Right lobe of liver (tissue), 6 donors: ENCODE results near the gene TPRN. TPM values are rescaled to one million over a fixed set of nuclear protein-coding genes. Genes with fewer than 3 reads are reported as not detected.
A peak's percentile ranks its signal among the peaks of the same experiment; 100 is the strongest.
"Not testable (repeated sequence)": the region's sequence is repeated elsewhere in the genome, so short reads cannot be mapped to it uniquely, and the experiment has no call there.

Experiments used
- ATAC-seq, 4 donors: fragments of 200-7000 bp; cut with Tn5 transposase; one replicate each; pipeline ENCODE4 v1.9.1; 2020; ENCODE audit warnings: mild to moderate bottlenecking in 4 of 4, moderate library complexity in 4 of 4
- DNase-seq, 3 donors: peaks; one replicate each; pipeline ENCODE4 v3.0.0-alpha.2; 2020
- H3K27ac ChIP-seq, 3 donors: fragments of 200-600 bp; one replicate each; pipeline ENCODE4 v1.8.0; 2022
- H3K27me3 ChIP-seq, 2 donors: fragments of 200-600 bp; one replicate each; pipeline ENCODE4 v1.8.0; 2022
- H3K36me3 ChIP-seq, 4 donors: fragments of 200-600 bp; sonication (generic) in 1 of 4; one replicate each; pipeline versions ENCODE4 v1.5.1 to v1.8.0; 2017 to 2022; ENCODE audit warnings: control low read depth in 1 of 4
- H3K4me1 ChIP-seq, 4 donors: fragments of 200-600 bp; sonication (generic) in 1 of 4; one replicate each; pipeline versions ENCODE4 v1.5.1 to v1.8.0; 2017 to 2022; ENCODE audit warnings: control low read depth in 1 of 4
- H3K4me3 ChIP-seq, 3 donors: fragments of 200-600 bp; one replicate each; pipeline ENCODE4 v1.8.0; 2022
- H3K9me3 ChIP-seq, 4 donors: fragments of 200-600 bp; sonication (generic) in 1 of 4; one replicate each; pipeline versions ENCODE4 v1.5.1 to v1.8.0; 2017 to 2022; ENCODE audit warnings: control low read depth in 1 of 4
- POLR2A ChIP-seq: fragments of 450-650 bp; IDR thresholded peaks from one replicate; pipeline ENCODE4 v1.6.1; 2017; ENCODE audit warnings: antibody characterized with exemption, mild to moderate bottlenecking
- WGBS: methylation state at CpG from one replicate; pipeline ENCODE4 v1.1.6; 2018; ENCODE audit warnings: low coverage, low lambda C conversion rate; ENCODE audit not compliant: insufficient coverage; ENCODE audit errors: missing lambda C conversion rate; 5-methylcytosine and 5-hydroxymethylcytosine counted together
- intact Hi-C, 2 donors: fragments of 100-400 bp; cut with DNase I; formaldehyde crosslinking; loops; one replicate each; pipeline versions ENCODE4 v1.11.2 to v1.14.1; 2022
- total RNA-seq, 6 experiments: library from RNA; depleted of rRNA in 2 of 6; stranded (reverse); fragments of >200 nt in 2 of 6; fragmentation: NEBNext Ultra II Directional in 3 of 6; extraction: Animal tissue kit (Norgen Biotek cat#: 25700) in 3 of 6; gene quantifications; one replicate each; pipeline versions ENCODE4 v1.1.0 to v1.2.4, GENCODE V29; 2016 to 2023
- TF ChIP-seq, protein P1 (sequence below), 4 donors: fragments of 200-600 bp in 3 of 4; fragments of 450-650 bp in 1 of 4; IDR thresholded peaks; one replicate each; pipeline versions ENCODE4 v1.5.1 to v1.8.0; 2016 to 2022; ENCODE audit warnings: antibody characterized with exemption in 4 of 4, mild to moderate bottlenecking in 2 of 4
- donor health status: DM: no; HTN: yes; CAD: no.
- donor health status: DM: no; HTN: no; CAD: no.
- donor health status: DM: no; HTN: no; CAD: no.
- donor health status: DM: no; HTN: yes; CAD: no.
- donor health status: DM: no; HTN: yes; CAD: no.

The TPRN gene
- total RNA-seq, 6 experiments from 2014 or later = 12.1 to 28.9 (median 18.1) TPM

- no peaks in the 10 kb centered on the region for H3K27me3 ChIP-seq
- H3K27ac ChIP-seq = no peak overlapping the region
- DNase-seq (no peak), ATAC-seq (no peak)
- intact Hi-C loops = no loop called here
- 80% methylated on average over 6 of the region's 36 CpGs for WGBS
- TF ChIP-seq POLR2A = no peak
- TF ChIP-seq, protein P1, sequence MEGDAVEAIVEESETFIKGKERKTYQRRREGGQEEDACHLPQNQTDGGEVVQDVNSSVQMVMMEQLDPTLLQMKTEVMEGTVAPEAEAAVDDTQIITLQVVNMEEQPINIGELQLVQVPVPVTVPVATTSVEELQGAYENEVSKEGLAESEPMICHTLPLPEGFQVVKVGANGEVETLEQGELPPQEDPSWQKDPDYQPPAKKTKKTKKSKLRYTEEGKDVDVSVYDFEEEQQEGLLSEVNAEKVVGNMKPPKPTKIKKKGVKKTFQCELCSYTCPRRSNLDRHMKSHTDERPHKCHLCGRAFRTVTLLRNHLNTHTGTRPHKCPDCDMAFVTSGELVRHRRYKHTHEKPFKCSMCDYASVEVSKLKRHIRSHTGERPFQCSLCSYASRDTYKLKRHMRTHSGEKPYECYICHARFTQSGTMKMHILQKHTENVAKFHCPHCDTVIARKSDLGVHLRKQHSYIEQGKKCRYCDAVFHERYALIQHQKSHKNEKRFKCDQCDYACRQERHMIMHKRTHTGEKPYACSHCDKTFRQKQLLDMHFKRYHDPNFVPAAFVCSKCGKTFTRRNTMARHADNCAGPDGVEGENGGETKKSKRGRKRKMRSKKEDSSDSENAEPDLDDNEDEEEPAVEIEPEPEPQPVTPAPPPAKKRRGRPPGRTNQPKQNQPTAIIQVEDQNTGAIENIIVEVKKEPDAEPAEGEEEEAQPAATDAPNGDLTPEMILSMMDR (IDR thresholded peaks at IDR 0.05) = no peak
- H3K4me3 ChIP-seq = no peak overlapping the region
- no peaks in the 10 kb centered on the region for H3K9me3 ChIP-seq
- peaks cover 0 to 13% (median 8%) of the 10 kb centered on the region in 4 donors for H3K36me3 ChIP-seq
- H3K4me1 ChIP-seq = peaks cover 0 to 16% (median 8%) of the 10 kb centered on the region in 4 donors
Measured at GRCh38 chr9:137244486-137245449, 44.2 kb upstream of the TPRN start.

- intact Hi-C loops = no loop called here
- Histone ChIP-seq H3K9me3 (no peaks in the 10 kb centered on the region), H3K36me3 (peaks cover 0 to 13% (median 8%) of the 10 kb centered on the region in 4 donors), H3K27ac (no peak overlapping the region), H3K4me3 (no peak overlapping the region), H3K4me1 (peaks cover 0 to 17% (median 8%) of the 10 kb centered on the region in 4 donors), H3K27me3 (no peaks in the 10 kb centered on the region)
- TF ChIP-seq, protein P1 (IDR thresholded peaks at IDR 0.05) = no peak
- TF ChIP-seq POLR2A = no peak
- no peak for DNase-seq
- no peak for ATAC-seq
- 50% methylated on average over 2 of the region's 15 CpGs for WGBS
Measured at GRCh38 chr9:137243626-137244485, 43.3 kb upstream of the TPRN start.

GRCh38 chr9:137243266-137243625 lies 42.7 kb upstream of the TPRN start:
- intact Hi-C loops, DNase-seq, H3K4me3 ChIP-seq, H3K27me3 ChIP-seq, H3K27ac ChIP-seq, ATAC-seq, H3K9me3 ChIP-seq: not testable (repeated sequence)
- peaks cover 0 to 13% (median 8%) of the 10 kb centered on the region in 4 donors for H3K36me3 ChIP-seq
- H3K4me1 ChIP-seq = peaks cover 0 to 17% (median 8%) of the 10 kb centered on the region in 4 donors
- WGBS = no CpG with 5 or more reads among the region's 18 CpGs

DNA sequence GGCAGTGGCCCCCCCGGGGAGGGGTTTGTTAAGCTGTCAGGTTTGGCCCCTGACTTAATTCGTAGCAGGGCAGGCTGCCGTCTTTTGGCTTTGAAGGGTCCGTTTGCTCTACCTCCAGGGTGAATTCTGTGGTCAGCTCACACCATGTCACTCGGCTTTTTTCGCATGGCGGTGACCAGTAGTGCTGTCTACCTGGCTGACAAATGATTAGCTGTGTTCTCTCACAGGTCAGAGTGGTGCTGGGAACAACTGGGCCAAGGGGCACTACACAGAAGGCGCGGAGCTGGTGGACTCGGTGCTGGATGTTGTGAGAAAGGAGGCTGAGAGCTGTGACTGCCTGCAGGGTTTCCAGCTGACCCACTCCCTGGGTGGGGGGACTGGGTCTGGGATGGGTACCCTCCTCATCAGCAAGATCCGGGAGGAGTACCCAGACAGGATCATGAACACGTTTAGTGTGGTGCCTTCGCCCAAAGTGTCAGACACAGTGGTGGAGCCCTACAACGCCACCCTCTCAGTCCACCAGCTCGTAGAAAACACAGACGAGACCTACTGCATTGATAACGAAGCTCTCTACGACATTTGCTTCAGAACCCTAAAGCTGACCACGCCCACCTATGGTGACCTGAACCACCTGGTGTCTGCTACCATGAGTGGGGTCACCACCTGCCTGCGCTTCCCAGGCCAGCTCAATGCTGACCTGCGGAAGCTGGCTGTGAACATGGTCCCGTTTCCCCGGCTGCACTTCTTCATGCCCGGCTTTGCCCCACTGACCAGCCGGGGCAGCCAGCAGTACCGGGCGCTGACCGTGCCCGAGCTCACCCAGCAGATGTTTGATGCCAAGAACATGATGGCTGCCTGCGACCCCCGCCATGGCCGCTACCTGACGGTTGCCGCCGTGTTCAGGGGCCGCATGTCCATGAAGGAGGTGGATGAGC lies 42.0 kb upstream of the TPRN start:
- intact Hi-C loops = no loop called here
- H3K27me3 ChIP-seq = no peaks in the 10 kb centered on the region
- no peak for TF ChIP-seq POLR2A
- H3K9me3 ChIP-seq = no peaks in the 10 kb centered on the region
- H3K36me3 ChIP-seq = peaks cover 0 to 13% (median 8%) of the 10 kb centered on the region in 4 donors
- 38% methylated on average over 12 of the region's 36 CpGs for WGBS
- DNase-seq (no peak), ATAC-seq (no peak)
- H3K4me3 ChIP-seq = peak overlapping the region; percentile 63 to 95 (median 85)
- H3K4me1 ChIP-seq = peaks cover 0 to 17% (median 8%) of the 10 kb centered on the region in 4 donors
- peak overlapping the region; percentile 55 to 83 (median 55) for H3K27ac ChIP-seq
